Retinal pigment epithelial cell (primary cell): Measurements from ENCODE around the gene CDC7.

Experiments
- DNase-seq: peaks from one replicate; pipeline ENCODE4 v3.0.0-alpha.2; 2010; ENCODE audit warnings: low read depth
- H3K4me3 ChIP-seq: 2 replicates; pipeline ENCODE4 v1.5.1; 2011; ENCODE audit warnings: mild to moderate bottlenecking, low read length, control low read depth, moderate library complexity
- TF ChIP-seq, protein P1 (sequence below): conservative IDR thresholded peaks from 2 replicates; pipeline ENCODE4 v1.5.1; 2011; ENCODE audit warnings: low read depth, low read length, control low read depth, inconsistent platforms

The CDC7 gene

DNA sequence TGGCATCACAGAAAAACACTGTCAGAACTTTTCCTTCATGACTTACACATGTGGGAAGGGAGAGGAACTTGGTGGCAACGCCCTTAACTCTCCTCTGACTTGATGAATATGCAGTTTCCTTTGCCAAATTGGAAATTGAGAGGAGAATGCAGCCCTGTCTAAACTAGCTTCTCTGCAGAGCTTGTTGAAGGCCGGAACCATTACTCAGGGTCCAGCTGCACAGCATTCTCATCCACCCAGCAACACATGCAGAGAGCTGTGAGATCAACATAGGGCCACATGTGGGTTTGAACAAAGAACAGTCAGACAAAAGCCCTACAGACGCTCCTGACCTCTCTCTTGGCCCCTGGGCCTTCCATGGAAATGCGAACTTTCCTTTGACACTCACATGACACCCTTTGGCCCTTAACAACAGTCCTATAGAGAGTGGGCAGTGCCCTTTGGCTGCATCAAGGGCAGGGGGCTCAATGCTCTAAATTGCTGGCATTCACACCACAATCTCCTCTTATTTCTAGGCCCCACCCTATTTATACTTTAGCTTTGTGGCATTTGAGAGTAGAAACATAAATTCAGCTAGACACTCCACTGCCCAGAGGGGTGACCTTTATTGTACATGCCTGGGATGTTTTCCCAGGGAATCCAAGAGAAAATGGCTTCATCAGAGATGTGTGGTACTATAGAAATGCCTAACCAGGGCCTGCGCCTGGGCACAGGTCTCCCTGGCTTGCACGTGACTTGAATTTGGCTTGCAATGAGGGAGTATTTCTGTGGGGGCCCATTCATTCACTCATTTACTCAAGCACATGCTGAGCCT lies 64.4 kb downstream of the CDC7 start:
- TF ChIP-seq, protein P1, sequence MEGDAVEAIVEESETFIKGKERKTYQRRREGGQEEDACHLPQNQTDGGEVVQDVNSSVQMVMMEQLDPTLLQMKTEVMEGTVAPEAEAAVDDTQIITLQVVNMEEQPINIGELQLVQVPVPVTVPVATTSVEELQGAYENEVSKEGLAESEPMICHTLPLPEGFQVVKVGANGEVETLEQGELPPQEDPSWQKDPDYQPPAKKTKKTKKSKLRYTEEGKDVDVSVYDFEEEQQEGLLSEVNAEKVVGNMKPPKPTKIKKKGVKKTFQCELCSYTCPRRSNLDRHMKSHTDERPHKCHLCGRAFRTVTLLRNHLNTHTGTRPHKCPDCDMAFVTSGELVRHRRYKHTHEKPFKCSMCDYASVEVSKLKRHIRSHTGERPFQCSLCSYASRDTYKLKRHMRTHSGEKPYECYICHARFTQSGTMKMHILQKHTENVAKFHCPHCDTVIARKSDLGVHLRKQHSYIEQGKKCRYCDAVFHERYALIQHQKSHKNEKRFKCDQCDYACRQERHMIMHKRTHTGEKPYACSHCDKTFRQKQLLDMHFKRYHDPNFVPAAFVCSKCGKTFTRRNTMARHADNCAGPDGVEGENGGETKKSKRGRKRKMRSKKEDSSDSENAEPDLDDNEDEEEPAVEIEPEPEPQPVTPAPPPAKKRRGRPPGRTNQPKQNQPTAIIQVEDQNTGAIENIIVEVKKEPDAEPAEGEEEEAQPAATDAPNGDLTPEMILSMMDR, result no peak
- no peak for DNase-seq
- H3K4me3 ChIP-seq, result no peak overlapping the region

GRCh38 chr1:91567583-91567982 lies 66.9 kb downstream of the CDC7 start:
- no peak overlapping the region for H3K4me3 ChIP-seq
- no peak for DNase-seq
- TF ChIP-seq, protein P1, result no peak

- DNase-seq, result no peak
- no peak overlapping the region for H3K4me3 ChIP-seq
- TF ChIP-seq, protein P1, result no peak
Measured at GRCh38 chr1:91568261-91568660, 67.6 kb downstream of the CDC7 start.

GRCh38 chr1:91569411-91570119 lies 68.9 kb downstream of the CDC7 start:
- TF ChIP-seq, protein P1, result no peak
- no peak overlapping the region for H3K4me3 ChIP-seq
- DNase-seq, result peak; percentile 87

GRCh38 chr1:91570120-91570448 lies 69.4 kb downstream of the CDC7 start:
- H3K4me3 ChIP-seq, result no peak overlapping the region
- no peak for DNase-seq
- TF ChIP-seq, protein P1, result no peak

- TF ChIP-seq, protein P1, result no peak
- no peak overlapping the region for H3K4me3 ChIP-seq
- DNase-seq, result no peak
Measured at GRCh38 chr1:91572044-91572443, 71.4 kb downstream of the CDC7 start.
